GM21381 (cell line): ENCODE measurements around the gene ADAM22.
"Not testable (repeated sequence)": the region's sequence is repeated elsewhere in the genome, so short reads cannot be mapped to it uniquely, and the experiment has no call there.

ENCODE experiments used
- ATAC-seq: cut with Tn5 transposase; IDR thresholded peaks from one replicate; pipeline ENCODE4 v1.9.1; 2021; ENCODE audit warnings: mild to moderate bottlenecking, moderate library complexity; ENCODE audit not compliant: unreplicated experiment

ADAM22 gene

DNA sequence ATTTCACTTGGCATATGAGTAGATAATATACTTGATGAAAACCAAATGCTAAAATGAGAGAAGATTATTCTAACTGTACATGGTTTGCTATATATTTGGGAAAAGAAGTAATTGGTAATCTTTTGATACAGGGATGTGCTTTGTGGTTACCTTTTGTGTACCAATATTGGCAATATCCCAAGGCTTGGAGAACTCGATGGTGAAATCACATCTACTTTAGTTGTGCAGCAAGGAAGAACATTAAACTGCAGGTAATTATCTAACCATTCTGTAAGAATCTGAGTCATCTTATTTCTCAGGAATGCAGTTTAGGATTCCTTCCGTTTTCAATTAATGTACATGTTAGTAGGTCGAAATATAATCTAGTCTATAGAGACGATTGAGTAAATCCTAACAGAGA, 221.7 kb downstream of the ADAM22 start:
- ATAC-seq = no peak

DNA sequence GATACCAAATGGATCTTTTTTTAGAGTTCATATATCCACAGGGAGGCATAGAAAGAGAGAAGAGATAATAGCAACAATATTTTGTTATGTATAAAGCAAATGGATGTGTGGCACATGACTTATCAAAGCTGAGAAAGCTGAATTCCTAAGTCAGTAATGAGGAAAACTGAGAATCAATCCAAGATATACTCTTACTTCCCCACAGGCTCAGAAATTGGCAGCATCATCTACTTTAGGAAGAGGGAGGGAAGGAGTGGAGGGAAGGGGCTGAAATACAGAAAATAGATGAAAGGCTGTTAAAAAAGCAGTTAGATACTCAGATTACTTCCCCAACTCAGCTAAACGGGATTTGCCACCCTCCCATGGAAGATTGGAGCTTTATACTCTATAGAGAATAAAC, 222.3 kb downstream of the ADAM22 start:
- ATAC-seq = no peak

DNA sequence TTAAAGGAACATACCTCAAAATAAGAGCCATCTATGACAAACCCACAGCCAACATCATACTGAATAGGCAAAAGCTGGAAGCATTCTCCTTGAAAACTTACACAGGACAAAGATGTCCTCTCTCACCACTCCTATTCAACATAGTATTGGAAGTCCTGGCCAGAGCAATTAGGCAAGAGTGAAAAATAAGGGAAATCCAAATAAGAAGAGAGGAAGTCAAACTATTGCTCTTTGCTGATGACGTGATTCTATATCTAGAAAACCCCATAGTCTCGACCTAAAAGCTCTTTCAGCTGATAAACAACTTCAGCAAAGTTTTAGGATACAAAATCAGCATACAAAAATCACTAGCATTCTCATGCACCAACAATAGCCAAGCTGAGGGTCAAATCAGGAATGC, 225.7 kb downstream of the ADAM22 start:
- ATAC-seq = not testable (repeated sequence)

DNA sequence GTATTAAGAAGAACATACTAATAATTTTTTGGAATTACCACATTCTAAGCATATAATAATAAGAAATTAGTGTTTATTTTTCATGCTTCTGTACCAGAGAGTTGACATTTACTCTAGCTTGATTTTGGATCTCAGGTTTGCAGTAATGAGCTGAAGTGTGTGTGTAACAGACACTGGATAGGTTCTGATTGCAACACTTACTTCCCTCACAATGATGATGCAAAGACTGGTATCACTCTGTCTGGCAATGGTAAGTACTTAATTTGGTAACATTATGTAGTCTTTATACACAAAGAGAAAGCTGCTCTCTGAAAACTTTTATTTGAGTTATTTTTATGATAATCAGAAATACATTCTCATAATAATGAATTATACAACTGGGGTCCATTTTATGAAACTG, 231.6 kb downstream of the ADAM22 start:
- no peak for ATAC-seq

DNA sequence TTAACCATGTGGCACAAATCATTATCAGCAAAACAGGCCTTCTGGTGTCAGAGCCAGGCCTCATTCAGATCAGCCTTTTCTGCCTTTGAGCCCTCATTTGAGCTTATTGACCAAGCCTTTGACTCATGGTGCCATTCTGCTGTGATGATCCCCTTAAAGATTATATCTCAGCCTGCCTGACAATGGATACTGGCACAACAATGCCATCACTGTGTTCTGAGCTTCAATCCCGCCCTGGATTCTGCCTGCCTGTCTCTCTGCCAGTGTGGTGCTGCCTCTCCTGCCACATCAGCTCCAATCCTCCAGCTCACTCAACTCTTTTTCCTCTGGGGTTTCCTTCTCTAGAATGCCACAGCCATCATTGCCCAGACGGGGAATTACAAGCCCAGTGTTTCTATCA, 233.2 kb downstream of the ADAM22 start:
- no peak for ATAC-seq

DNA sequence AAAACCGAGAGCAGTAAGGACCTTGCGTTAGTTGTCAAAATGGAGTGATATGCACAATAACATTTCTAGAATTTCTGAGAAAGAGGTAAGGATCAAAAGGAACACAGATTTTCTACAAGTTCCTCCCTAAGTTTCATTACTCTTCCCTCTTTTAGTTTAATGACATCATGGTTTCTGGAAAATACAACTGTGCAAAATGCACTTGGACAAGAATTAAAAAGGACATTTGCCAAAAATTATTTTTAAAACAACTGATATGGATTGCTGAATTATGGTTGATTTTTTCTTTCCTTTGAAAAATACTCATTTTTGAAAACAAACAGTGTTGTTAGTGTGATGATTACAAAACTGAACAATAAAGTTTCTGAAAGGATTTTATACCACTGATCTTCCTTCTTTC, 233.7 kb downstream of the ADAM22 start:
- ATAC-seq = no peak

DNA sequence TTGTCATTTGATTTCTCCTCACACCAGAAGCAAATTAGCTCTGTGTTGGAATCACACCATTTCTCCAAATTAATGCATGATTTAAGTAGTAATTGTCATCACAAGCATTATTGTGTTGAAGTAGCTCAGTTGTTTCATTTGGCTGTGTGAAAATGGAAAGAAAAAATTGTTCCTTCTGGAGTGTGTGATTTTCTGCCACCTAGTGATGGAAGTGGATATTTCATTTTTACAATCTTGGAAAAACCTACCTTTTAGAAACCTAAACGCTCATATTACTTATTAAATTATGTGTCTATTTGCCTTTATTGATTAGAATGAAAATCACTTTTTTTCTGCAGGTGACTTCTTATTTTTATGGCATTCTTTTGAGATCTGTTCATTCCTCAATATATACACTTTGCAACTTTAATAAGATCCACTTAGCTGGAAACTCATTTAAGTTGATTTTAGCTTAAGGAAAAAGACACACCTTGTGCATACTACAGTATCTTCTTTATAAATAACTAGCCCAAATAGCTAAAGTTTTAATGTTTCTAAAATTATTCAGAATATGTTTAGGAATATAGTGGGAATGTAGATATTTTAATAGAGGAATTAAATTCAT, 235.8 kb downstream of the ADAM22 start:
- no peak for ATAC-seq

DNA sequence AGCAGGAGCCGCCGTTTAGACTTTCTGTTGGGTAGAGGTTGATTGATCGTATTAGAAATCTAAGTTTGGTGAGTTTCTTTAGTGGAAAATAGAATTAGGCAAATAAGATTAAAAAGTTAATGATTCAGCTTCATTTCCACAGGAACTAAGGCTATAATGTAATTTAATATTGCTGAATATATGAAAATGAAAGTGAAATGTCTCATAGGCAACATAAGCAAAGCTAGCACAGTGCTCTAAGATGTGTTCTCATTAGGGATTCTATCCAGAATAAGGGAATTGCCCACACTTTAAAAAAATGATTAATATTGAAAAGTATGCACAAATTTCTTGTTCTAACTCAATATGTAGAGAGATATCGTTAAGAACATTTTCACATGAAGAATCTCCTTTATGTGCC, 238.8 kb downstream of the ADAM22 start:
- no peak for ATAC-seq

DNA sequence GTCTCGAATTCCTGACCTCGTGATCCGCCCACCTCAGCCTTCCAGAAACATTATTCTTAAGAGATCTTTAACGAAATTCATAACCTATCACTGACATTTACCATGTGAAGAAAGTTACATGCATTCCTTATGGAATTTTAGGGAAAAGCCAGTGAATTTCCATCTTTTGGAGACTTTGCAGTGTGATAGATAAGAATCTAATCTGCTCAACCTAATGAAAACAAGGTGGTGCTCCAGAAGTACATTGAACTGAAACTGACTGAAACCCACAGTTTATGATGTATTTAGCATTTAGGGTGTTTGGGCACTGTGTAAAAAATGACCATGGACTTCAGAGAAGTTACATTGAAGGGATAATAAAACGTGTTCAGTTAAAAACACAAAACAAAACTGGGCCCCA, 242.1 kb downstream of the ADAM22 start:
- ATAC-seq = no peak

DNA sequence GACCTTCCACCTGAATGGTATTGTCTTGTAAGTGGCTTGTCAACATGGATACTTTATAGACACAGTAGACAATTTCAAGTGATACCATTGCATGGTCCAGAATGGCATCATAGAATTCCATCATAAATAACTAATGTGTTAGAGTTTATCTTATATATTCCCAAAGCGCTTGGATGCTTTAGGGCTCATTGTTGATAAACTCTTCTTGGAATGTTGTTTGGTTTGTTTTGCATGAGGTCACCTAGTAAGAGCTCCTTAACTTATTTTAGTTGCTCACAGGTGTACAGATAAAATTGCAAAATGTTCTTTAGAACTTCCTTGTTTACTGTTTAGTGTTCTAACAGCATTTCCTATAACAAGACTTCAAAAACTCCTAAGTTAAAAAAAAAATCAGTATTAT, 249.0 kb downstream of the ADAM22 start:
- no peak for ATAC-seq

DNA sequence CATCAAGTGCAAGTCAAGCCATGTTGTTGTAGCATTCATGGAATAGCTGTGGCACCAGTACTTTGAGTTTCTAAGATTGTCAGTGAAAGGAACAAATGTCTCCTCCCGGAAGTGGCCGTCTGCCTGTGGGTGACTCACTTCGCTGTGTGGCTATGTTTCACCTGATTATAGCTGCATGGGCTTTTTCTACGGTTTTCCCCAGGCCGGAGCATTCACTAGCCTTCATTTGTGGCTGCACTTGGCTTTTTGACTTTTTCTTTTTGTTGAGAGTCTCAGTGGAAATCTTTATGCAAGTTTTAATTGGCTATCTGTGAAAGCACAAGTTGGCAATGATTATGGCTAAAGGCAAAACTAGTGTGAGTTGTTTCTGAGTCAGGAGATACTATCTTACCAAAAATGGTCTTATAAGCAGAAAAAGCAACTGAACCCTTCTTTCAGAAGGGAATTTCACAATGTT, 250.8 kb downstream of the ADAM22 start:
- no peak for ATAC-seq

DNA sequence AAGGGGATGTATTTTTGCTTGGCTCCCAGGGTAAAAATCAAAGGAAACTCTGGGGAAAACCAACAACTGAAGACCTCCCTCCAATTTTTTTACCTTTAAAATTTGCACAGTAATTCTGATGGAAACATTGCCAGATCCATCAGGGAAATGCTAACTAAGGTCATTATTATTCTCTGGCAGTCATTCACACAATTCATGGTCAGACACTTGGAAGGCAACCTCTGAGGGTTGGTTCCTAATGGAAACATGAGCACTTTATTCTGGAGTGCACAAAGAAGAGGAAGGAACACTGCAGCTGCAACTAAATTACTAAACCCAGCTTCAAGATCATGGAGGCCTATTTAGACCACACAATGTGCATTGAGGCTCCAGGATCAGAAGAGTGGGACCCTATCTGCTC, 251.6 kb downstream of the ADAM22 start:
- ATAC-seq = no peak

DNA sequence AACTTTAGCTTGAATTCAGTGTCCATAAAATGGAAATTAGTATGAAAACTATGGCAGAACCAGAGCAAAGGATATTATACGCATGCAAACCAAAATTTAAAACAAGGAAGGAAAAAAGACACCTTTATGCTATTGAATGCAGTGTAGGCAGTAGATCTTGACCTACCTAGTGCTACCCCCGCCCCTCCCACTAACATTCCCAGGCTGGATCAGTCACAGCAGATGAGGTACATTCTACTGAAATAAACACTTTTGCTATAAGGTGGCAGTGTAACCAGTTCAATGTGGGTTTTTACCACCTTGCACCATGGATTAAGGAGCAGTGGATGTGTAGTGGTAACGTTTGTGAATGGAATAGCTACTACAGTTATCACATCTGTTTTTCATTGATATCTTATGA, 257.9 kb downstream of the ADAM22 start:
- no peak for ATAC-seq

DNA sequence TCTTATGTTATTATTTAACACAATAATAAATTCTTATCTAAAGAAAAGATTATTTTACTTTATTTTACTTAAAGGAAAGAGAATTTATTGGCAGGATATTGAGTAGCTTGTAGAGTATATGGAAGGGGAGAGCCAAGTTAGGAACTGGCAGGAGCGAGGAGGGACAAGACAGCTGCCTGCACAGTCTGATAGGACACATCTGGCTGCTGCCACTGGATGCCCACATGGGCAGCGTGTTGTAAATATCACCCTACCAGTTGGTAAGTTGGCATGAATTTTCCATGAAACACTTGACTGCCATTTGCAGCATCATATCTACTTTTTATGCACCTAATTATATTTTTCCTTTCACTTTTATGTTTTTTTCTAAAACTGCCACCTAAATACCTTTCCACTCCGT, 266.2 kb downstream of the ADAM22 start:
- ATAC-seq = no peak

DNA sequence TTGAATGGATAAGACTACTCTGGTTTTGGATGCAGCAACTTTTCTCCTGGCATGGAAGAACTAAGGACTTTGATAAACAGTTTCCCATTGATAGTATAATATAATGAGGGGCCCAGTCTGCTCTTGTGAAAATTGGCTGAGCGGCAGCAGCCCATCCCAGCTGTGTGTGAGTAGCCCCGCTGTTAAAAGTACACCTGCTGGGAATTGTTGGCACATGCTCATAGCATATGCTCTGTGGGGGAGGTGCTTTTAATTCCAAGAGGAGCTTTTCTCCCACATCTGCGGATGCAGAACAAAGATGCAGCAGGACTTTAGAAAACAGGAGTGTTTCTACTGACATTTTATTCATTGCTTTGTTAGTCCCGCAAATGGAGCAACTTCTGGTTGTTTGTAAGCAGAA, 266.7 kb downstream of the ADAM22 start:
- no peak for ATAC-seq

DNA sequence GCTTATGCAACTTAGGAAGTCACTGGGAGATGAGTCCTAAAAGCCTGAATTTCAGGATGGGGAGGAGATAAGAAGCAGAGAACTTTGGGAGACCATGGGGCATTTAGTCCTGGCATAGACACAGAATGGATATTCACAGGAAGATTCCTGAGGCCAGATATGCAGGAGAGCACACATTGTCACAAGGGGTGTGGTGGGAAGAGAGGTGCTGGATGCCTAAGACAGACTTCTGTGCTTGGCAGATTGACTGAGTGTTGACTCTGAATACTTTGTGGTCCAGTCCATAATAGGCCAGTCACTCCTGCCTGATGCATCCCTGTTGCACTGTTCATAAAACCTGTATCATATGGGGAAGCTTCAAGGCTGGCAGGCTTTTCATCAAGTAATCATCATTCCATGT, 267.3 kb downstream of the ADAM22 start:
- no peak for ATAC-seq

DNA sequence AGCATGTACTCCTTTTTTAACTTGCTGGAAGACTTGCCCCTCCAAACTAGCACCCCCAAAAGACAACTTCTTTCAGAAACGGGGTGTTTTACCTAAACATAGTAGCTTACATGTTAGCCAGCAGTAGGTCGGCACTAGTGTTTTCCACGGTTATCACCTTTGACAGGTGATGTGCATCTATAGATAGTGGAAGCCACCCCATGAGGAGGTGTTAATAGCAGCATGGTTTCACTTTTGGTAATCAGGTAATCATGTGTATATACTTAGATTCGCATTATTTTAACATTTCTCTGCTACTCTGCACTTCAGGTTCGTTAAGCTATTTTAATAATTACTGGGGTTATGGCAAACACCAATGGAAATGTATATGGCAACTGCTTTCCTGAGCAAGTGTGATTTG, 268.2 kb downstream of the ADAM22 start:
- ATAC-seq = no peak

DNA sequence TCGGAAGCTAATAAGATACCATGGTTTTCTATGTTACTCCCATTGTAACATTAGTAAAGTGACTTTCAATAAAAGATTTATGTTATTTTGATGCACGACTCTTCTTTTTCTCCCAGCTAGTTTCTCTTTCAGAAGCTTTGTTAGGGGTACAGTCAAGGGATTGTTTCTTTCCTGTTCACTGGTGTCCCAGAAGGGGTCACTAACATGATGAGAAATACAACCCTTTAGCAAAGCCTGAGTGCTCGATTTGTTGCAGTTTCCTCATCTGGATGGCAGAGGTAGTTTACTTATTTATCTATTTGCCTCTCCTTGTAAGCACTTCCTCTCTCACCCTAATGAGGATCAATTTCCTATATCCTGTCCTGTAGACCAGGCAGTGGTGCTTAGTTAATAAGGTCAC, 268.7 kb downstream of the ADAM22 start:
- no peak for ATAC-seq

DNA sequence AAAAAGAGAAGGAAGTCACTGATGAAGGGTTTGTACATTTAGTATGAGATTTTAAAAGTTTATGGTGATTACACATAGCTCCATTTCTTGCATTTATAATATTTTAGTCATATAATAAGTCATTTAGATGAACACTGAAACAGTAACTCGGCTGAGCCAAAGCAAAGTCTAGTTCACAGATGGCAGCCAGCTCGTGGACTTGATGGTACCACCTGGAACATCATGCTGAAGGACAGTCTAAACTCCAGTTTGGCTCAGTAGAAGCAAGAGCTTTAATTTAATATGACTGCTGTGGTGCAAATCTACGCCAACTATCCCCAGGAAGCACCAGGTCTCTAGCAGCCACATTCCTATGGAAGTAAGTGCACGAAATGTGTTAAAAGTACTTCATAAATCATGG, 269.4 kb downstream of the ADAM22 start:
- no peak for ATAC-seq

DNA sequence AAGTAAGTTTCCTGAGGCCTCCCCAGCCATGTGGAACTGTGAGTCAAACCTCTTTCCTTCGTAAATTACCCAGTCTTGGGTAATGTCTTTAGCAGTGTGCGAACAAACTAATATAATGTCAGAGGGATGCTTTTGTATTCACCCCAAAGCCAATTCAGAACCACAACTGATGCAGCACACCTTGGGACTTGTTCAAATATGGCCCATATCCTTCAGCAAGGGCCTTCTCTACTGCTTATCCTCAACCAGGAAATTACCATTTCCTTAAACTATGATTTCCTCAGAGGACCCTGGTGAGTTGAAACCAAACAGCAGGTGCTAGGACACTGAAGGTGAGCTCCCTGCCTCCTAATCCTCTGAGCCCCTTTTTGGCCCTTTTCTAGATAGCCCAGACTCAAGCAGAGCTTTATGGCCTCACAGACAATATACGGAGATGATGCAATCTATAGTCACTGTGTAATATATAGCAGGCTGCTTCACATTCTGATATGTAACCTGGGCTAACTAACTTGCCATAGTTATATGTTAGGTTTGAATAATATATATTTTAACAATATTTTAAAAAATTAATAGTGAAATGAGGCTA, 270.6 kb downstream of the ADAM22 start:
- ATAC-seq = no peak

DNA sequence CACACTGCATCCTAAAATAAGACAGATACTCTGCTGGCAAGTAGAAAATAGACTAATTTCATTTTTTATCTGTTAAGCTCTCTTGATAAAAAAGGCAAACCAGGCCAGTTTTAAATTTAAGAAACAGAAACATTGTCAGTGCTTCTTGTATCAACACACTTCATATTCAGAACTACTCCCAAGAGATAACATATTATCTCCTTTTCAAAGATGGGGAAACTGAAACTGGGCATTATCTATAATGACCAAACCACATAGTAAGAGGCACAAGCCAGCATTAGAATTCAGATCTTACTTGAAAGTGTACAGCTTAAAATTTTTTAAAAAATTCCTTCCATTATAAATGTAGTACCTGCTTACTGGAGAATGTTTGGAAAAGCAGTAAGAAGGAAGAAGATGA, 271.1 kb downstream of the ADAM22 start:
- ATAC-seq = no peak

DNA sequence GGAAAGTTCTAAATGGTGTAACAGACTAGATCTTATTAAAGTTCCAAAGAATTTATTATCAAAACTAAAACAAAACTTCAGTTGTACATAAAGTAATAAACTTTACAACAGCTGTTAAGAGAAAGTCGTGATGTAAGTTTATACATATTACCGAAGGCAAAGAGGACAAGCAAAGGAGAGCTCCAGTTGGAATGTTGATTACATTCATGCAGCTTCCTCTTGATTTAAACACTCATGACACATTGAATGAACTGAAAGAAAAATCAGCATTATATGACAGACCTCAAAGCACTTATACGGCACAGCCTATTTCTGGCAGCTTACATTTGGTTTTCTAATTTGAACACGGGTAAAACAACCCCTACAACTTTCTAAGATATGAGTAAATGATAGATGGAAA, 272.2 kb downstream of the ADAM22 start:
- no peak for ATAC-seq

DNA sequence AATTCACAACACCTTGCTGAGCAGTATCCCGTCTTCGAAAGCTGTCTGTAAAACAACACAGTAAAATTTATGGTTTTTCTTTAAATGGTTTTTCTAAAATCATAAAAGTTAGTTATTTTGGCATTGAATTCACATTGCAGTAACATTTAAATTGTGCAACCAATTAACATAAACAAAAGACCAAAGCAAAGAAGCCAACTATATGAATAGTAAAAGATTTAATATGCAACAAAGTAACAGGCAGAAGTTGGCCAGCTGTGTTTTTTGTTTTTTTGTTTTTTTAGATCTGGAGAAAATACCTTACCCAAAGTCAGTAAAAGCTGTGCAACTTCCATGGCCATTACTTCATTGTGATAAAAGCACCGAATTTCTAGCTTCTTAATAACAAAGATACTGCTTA, 274.5 kb downstream of the ADAM22 start:
- ATAC-seq = no peak
